ENCODE measurements around the gene SLC39A11.

GRCh38 chr17:72822358-72823023, 270.0 kb downstream of the SLC39A11 start:
- TF ChIP-seq EZH2 (IDR thresholded peaks at IDR 0.05; ENCODE audit: insufficient read depth, poor library complexity, severe bottlenecking) (no peak), EZH2phosphoT487 (IDR thresholded peaks at IDR 0.05; ENCODE audit: insufficient read depth, low read depth) (no peak)

All from GM23248 (cell line).